ENCODE measurements around the gene WDR88. TPM values are rescaled to one million over a fixed set of nuclear protein-coding genes. Genes with fewer than 3 reads are reported as not detected.

WDR88 gene
- total and polyA plus RNA-seq, 2 of the 8 experiments (the other 6 are each of a cell fraction or from before 2014, with no cell fraction given): not detected

DNA sequence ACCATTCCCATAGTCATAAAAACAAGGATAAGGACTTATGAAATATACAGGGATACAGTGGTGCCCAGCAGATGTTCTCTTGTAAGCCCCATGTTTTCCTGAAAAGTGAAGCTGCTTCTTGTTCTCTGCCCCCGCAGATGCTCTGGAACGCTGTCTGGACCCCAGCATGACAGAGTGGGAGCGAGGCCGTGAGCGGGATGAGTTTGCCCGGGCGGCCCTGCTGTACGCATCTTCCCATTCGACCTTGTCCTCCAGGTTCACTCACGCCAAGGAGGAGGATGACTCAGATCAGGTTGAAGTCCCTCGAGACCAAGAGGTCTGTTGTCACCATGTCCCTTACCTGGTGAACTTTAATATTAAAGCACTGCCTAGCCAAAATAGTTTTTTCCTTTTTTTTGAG is 20.3 kb upstream of the WDR88 start:
- Histone ChIP-seq H4K8ac (ENCODE audit: extremely low read depth, insufficient read depth, low read length) (no peak overlapping the region), H2BK20ac (ENCODE audit: low read length) (no peak overlapping the region), H3K18ac (ENCODE audit: extremely low read depth, low read length) (no peak overlapping the region), H3K23ac (ENCODE audit: insufficient read length) (no peak overlapping the region), H3K79me2 (ENCODE audit: control insufficient read depth in 1 of 2, insufficient read depth in 2 of 2, low read length in 2 of 2) (no peaks in the 10 kb centered on the region), H4K20me1 (replicated peaks in 1 of 2; ENCODE audit: control insufficient read depth in 1 of 2, insufficient read depth in 2 of 2, low read length in 2 of 2) (peaks cover 0 to 2% of the 10 kb centered on the region in 2 experiments), H4K5ac (ENCODE audit: insufficient read length, low read depth, low read length) (no peak overlapping the region), H3K23me2 (ENCODE audit: low read depth, low read length) (no peaks in the 10 kb centered on the region), H3K27ac (ENCODE audit: low read depth, low read length) (no peak overlapping the region), H3K4me2 (ENCODE audit: insufficient read depth in 1 of 2, low read depth in 2 of 2, low read length in 2 of 2) (no peak overlapping the region), H3K27me3 (replicated peaks in 1 of 4; ENCODE audit: control insufficient read depth in 3 of 4, extremely low read depth in 1 of 4, insufficient read depth in 3 of 4, low read length in 3 of 4) (no peaks in the 10 kb centered on the region), H3K56ac (replicated peaks; ENCODE audit: insufficient read length, low read depth, low read length) (no peak overlapping the region), H3K36me3 (ENCODE audit: control insufficient read depth in 2 of 4, insufficient read depth in 4 of 4, low read length in 3 of 4) (peaks cover 11 to 37% (median 27%) of the 10 kb centered on the region in 4 experiments), H2BK15ac (ENCODE audit: low read length) (no peak overlapping the region), H2BK120ac (replicated peaks; ENCODE audit: low read depth, low read length) (no peak overlapping the region), H3K9ac (replicated peaks in 1 of 4; ENCODE audit: extremely low read depth in 1 of 4, low read depth in 3 of 4, low read length in 3 of 4) (no peak overlapping the region), H3K4ac (replicated peaks; ENCODE audit: insufficient read length, low read depth, low read length) (no peak overlapping the region), H3K14ac (ENCODE audit: insufficient read length) (no peak overlapping the region), H4K91ac (replicated peaks; ENCODE audit: insufficient read length, low read length) (no peak overlapping the region), H3K4me3 (ENCODE audit: extremely low read depth in 1 of 4, insufficient read depth in 2 of 4, low read depth in 3 of 4, low read length in 4 of 4) (no peak overlapping the region), H3K79me1 (ENCODE audit: low read depth, low read length) (no peaks in the 10 kb centered on the region), H2BK12ac (ENCODE audit: low read depth, low read length) (no peak overlapping the region), H3K9me3 (ENCODE audit: insufficient read depth in 2 of 2, low read depth in 1 of 2, low read length in 1 of 2) (no peaks in the 10 kb centered on the region), H2AFZ (ENCODE audit: low read length) (no peak overlapping the region), H2AK5ac (ENCODE audit: low read depth, low read length) (no peak overlapping the region), H2BK5ac (ENCODE audit: low read depth, low read length) (no peak overlapping the region), H3K4me1 (replicated peaks in 1 of 4; ENCODE audit: control insufficient read depth in 3 of 4, insufficient read depth in 4 of 4, low read length in 3 of 4) (no peaks in the 10 kb centered on the region)
- WGBS, 2 experiments (ENCODE audit: extremely low coverage in 1 of 2, insufficient coverage in 1 of 2, insufficient read length in 1 of 2, insufficient replicate concordance in 2 of 2, low coverage in 1 of 2, low lambda C conversion rate in 2 of 2, missing lambda C conversion rate in 1 of 2): 95% methylated on average over 11 of the region's 11 CpGs; no CpG with 5 or more reads in 1 of the 2 experiments
- CTCF ChIA-PET (ENCODE audit: partially characterized antibody): interaction anchor here (0.7 kb wide), 1 partner anchor 482 kb away, joined by 4 read pairs; no protein-coding TSS in a partner anchor
- FAIRE-seq: no peak
- TF ChIP-seq TAF1 (IDR thresholded peaks at IDR 0.05; ENCODE audit: low read depth, low read length): no peak
- TF ChIP-seq CHD2 (IDR thresholded peaks at IDR 0.05; ENCODE audit: low read length): no peak
- TF ChIP-seq TBP (IDR thresholded peaks at IDR 0.05; ENCODE audit: low read depth, low read length): no peak
- TF ChIP-seq KDM4A (IDR thresholded peaks at IDR 0.05; ENCODE audit: low read depth, low read length, severe bottlenecking): no peak
- no peak for TF ChIP-seq RAD21 (IDR thresholded peaks at IDR 0.05 in 1 of 2, conservative IDR thresholded peaks at IDR 0.05 in 1 of 2; ENCODE audit: low read depth in 2 of 2, low read length in 2 of 2)
- TF ChIP-seq BRCA1 (IDR thresholded peaks at IDR 0.05; ENCODE audit: low read depth, low read length): no peak
- TF ChIP-seq CTBP2 (IDR thresholded peaks at IDR 0.05; ENCODE audit: borderline replicate concordance, insufficient read depth, insufficient read length, low read length): no peak
- no peak for TF ChIP-seq SP4 (IDR thresholded peaks at IDR 0.05; ENCODE audit: low read length)
- POLR2A ChIA-PET (ENCODE audit: partially characterized antibody): no interaction called here
- DNase-seq (ENCODE audit: low read depth in 1 of 2, low spot score in 2 of 2): no peak

Data from H1 (cell line).